Esophagus squamous epithelium (tissue), 5 donors: ENCODE results near the gene ROS1. TPM values are rescaled to one million over a fixed set of nuclear protein-coding genes. Genes with fewer than 3 reads are reported as not detected.

Source experiments
- DNase-seq: peaks from one replicate; lab custom pipeline; 2025; lab: John Stamatoyannopoulos, UW
- H3K27ac ChIP-seq, 4 donors: fragments of 200-600 bp; sonication (generic); one replicate each; pipeline ENCODE4 v1.5.1; 2016 to 2019; ENCODE audit warnings: mild to moderate bottlenecking in 1 of 4
- H3K27me3 ChIP-seq, 4 donors: fragments of 200-600 bp; sonication (generic); 1 replicate in 3 of 4; 2 replicates in 1 of 4; pipeline versions ENCODE4 v1.5.1 to v1.6.0; 2017 to 2021; ENCODE audit warnings: antibody characterized with exemption in 1 of 4
- H3K36me3 ChIP-seq, 3 donors: fragments of 200-600 bp; sonication (generic); one replicate each; pipeline ENCODE4 v1.5.1; 2016 to 2019
- H3K4me1 ChIP-seq, 3 donors: fragments of 200-600 bp; sonication (generic); one replicate each; pipeline ENCODE4 v1.5.1; 2017 to 2019
- H3K4me3 ChIP-seq, 4 donors: fragments of 200-600 bp; sonication (generic); 1 replicate in 3 of 4; 2 replicates in 1 of 4; pipeline ENCODE4 v1.5.1; 2016 to 2019; ENCODE audit warnings: mild to moderate bottlenecking in 2 of 4, moderate library complexity in 1 of 4
- H3K9me3 ChIP-seq, 3 donors: fragments of 200-600 bp; sonication (generic); one replicate each; pipeline ENCODE4 v1.5.1; 2016 to 2019
- POLR2A ChIP-seq, 4 donors: fragments of 450-650 bp; IDR thresholded peaks; one replicate each; pipeline ENCODE4 v1.6.1; 2017; ENCODE audit warnings: antibody characterized with exemption in 4 of 4, mild to moderate bottlenecking in 4 of 4, moderate library complexity in 3 of 4
- WGBS, 2 donors: methylation state at CpG; one replicate each; pipeline ENCODE4 v1.1.5; 2018; 5-methylcytosine and 5-hydroxymethylcytosine counted together
- intact Hi-C: fragments of 100-400 bp; cut with DNase I; formaldehyde crosslinking; loops from one replicate; pipeline ENCODE4 v1.15.0; 2022
- total RNA-seq, 4 donors: library from RNA; depleted of rRNA; stranded (reverse); fragments of >200 nt; gene quantifications; one replicate each; pipeline ENCODE4 v1.1.0, GENCODE V29; 2016
- TF ChIP-seq, protein P1 (sequence below), 6 experiments: fragments of 450-650 bp in 4 of 6; fragments of 200-600 bp in 2 of 6; sonication (generic) in 2 of 6; IDR thresholded peaks; one replicate each; pipeline ENCODE4 v1.5.1; 2016 to 2019; ENCODE audit warnings: antibody characterized with exemption in 6 of 6, mild to moderate bottlenecking in 4 of 6, moderate library complexity in 4 of 6
- donor health status: DM: yes; HTN: yes; CAD: no.

Gene ROS1
- total RNA-seq, 4 donors from 2014 or later = not detected

DNA sequence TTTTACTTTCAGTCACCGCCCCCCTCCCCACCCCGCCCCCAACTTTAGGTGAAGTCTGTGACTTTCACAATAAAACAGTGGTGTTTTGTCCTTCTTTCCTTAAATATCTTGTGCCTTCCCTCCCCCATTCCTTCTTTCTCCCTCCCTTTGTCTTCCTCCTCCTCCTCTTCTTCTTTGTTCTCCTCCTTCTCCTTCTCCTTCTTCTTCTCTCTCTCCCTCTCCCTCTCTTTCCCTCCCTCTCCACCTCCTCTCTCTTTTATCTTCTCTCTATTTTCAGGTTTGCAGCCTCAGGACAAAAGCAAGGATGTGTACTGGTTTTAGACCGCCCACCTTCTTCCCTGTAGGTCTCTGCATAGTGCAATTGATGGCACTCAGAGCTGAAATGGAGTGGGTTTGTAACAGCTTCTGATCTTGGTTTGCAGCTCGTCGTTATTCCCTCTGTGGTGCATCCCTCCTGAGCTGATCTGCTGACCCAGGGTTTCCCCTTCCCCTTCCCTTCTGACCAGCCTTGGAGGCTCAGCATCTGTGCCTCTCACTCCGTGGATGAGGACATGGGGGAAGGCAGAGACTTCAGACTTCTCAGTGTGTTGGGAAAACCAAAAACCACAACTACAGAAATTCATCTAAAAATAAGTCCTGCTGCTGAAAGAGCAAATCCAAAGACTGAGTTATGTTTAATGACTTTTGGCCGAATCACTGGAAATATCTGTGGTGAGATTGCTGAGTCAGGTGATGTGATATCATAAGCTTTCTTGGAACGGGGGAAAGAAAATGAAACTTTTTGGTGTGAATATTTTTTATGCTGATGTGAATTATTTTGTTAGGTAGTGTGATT, 153.5 kb downstream of the ROS1 start:
- no peak overlapping the region for H3K4me3 ChIP-seq
- H3K36me3 ChIP-seq = no peaks in the 10 kb centered on the region
- H3K9me3 ChIP-seq = no peaks in the 10 kb centered on the region
- peaks cover 0 to 15% (median 12%) of the 10 kb centered on the region in 3 donors for H3K4me1 ChIP-seq
- H3K27me3 ChIP-seq = peaks cover 11 to 99% (median 25%) of the 10 kb centered on the region in 4 donors
- WGBS, 2 donors = 31 to 34% methylated on average over 6 to 7 of the region's 8 CpGs
- intact Hi-C loops = no loop called here
- DNase-seq = no peak
- H3K27ac ChIP-seq = no peak overlapping the region
- no peak for TF ChIP-seq POLR2A (IDR thresholded peaks at IDR 0.05)
- TF ChIP-seq, protein P1, sequence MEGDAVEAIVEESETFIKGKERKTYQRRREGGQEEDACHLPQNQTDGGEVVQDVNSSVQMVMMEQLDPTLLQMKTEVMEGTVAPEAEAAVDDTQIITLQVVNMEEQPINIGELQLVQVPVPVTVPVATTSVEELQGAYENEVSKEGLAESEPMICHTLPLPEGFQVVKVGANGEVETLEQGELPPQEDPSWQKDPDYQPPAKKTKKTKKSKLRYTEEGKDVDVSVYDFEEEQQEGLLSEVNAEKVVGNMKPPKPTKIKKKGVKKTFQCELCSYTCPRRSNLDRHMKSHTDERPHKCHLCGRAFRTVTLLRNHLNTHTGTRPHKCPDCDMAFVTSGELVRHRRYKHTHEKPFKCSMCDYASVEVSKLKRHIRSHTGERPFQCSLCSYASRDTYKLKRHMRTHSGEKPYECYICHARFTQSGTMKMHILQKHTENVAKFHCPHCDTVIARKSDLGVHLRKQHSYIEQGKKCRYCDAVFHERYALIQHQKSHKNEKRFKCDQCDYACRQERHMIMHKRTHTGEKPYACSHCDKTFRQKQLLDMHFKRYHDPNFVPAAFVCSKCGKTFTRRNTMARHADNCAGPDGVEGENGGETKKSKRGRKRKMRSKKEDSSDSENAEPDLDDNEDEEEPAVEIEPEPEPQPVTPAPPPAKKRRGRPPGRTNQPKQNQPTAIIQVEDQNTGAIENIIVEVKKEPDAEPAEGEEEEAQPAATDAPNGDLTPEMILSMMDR (IDR thresholded peaks at IDR 0.05) = no peak

GRCh38 chr6:117270843-117271507, 154.8 kb downstream of the ROS1 start:
- no peaks in the 10 kb centered on the region for H3K36me3 ChIP-seq
- peaks cover 4 to 22% (median 12%) of the 10 kb centered on the region in 3 donors for H3K4me1 ChIP-seq
- TF ChIP-seq, protein P1 (IDR thresholded peaks at IDR 0.05) = no peak
- no peak for TF ChIP-seq POLR2A (IDR thresholded peaks at IDR 0.05)
- 15 to 22% methylated on average over 6 to 8 of the region's 48 CpGs for WGBS, 2 donors
- H3K27ac ChIP-seq = no peak overlapping the region
- intact Hi-C loops = no loop called here
- DNase-seq = no peak
- no peaks in the 10 kb centered on the region for H3K9me3 ChIP-seq
- peak overlapping the region; percentile 13 to 60 (median 33) for H3K4me3 ChIP-seq
- H3K27me3 ChIP-seq = peaks cover 11 to 100% (median 32%) of the 10 kb centered on the region in 4 donors

DNA sequence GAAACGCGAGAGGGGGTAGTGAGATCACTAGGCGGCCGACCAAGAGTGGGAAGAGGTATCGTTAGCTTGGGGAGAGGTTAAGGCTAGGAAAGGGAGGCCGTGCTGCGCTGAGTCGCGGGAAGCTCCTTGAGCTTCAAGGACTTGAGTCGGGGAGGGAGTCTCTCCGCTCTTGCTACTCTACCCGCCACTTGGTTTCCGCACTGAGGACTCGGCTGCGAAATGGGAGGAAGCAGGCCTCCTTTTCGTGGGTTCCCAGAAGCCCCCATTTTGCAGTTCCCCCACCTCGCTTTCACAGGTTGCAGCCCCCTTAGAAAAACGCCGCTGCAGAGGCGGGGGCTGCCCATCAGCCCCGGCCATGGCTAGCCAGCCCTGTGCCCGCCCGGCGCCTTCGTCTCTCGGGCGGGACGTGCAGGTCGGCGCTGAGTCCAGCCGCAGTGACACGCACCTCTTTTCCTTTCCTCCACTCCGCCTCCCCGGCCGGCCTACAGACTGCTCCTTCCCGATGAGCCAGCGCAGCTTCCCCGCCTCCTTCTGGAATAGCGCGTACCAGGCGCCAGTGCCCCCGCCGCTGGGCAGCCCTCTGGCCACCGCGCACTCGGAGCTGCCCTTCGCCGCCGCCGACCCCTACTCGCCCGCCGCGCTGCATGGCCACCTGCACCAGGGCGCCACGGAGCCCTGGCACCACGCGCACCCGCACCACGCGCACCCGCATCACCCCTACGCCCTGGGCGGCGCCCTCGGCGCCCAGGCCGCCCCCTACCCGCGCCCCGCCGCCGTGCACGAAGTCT, 155.5 kb downstream of the ROS1 start:
- no peaks in the 10 kb centered on the region for H3K9me3 ChIP-seq
- H3K27ac ChIP-seq = no peak overlapping the region
- TF ChIP-seq POLR2A (IDR thresholded peaks at IDR 0.05) = no peak
- TF ChIP-seq, protein P1 (IDR thresholded peaks at IDR 0.05) = no peak
- peaks cover 11 to 29% (median 18%) of the 10 kb centered on the region in 3 donors for H3K4me1 ChIP-seq
- intact Hi-C loops = no loop called here
- DNase-seq = no peak
- H3K4me3 ChIP-seq = peak overlapping the region; percentile 13 to 60 (median 33)
- peaks cover 11 to 100% (median 35%) of the 10 kb centered on the region in 4 donors for H3K27me3 ChIP-seq
- WGBS, 2 donors = 2 to 23% methylated on average over 13 to 47 of the region's 74 CpGs
- H3K36me3 ChIP-seq = no peaks in the 10 kb centered on the region

GRCh38 chr6:117269638-117270054, 156.1 kb downstream of the ROS1 start:
- 16 to 21% methylated on average over 8 of the region's 8 CpGs for WGBS, 2 donors
- Histone ChIP-seq H3K36me3 (no peaks in the 10 kb centered on the region), H3K4me1 (peaks cover 17 to 35% (median 24%) of the 10 kb centered on the region in 3 donors), H3K4me3 (peak overlapping the region in 2 of 4 donors; percentile 44 to 60), H3K27ac (no peak overlapping the region), H3K27me3 (peaks cover 13 to 100% (median 37%) of the 10 kb centered on the region in 4 donors), H3K9me3 (no peaks in the 10 kb centered on the region)
- DNase-seq = no peak
- no peak for TF ChIP-seq POLR2A (IDR thresholded peaks at IDR 0.05)
- TF ChIP-seq, protein P1 (IDR thresholded peaks at IDR 0.05) = no peak
- intact Hi-C loops = no loop called here
